ENCODE results near the gene KPNA6.
"Not testable (repeated sequence)": the region's sequence is repeated elsewhere in the genome, so short reads cannot be mapped to it uniquely, and the experiment has no call there.

The KPNA6 gene

DNA sequence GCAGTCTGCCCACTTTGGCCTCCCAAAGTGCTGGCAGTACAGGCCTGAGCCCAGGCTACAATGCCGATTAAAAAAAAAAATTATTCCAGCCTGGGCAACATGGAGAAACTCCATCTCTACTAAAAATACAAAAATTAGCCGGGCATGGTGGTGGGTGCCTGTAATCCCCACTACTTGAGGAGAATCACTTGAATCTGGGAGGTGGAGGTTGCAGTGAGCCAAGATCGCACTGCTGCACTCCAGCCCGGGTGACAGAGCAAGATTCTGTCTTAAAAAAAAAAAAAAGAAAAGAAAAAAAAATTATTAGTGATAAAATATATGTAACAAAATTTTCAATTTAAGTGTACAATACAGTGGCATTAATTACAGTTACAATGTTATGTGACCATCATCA, 35.4 kb downstream of the KPNA6 start:
- DNase-seq = not testable (repeated sequence)

DNA sequence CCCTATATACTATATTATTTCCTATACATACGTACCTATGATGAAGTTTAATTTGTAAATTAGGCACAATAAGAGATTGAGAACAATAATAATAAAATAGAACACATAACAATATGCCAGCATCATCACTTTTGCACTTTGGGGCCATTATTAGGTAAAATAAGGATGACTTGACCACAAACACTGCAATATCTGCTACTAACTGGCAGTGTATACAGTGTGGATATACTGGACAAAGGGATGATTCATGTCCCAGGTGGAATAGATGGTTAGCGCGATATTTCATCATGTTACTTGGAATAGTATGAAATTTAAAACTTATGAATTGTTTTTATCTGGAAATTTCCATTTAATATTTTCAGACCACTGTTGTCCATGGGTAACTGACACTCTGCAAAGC, 36.2 kb downstream of the KPNA6 start:
- DNase-seq = no peak

DNA sequence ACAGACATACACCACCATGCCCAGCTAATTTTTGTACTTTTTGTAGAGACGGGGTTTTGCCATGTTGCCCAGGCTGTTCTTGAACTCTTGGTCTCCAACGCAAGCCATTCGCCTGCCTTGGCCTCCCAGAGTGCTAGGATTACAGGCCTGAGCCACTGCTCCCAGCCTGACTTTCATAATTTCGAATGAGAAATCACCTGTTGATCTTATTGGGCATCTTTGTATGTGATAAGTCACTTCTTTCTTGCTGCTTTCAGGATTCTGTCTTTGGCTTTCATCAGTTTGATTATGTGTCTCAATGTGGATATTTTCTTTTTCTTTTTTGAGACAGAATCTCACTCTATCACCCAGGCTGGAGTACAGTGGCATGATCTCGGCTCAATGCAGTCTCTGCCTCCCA, 39.9 kb downstream of the KPNA6 start:
- DNase-seq = not testable (repeated sequence)

GRCh38 chr1:32150847-32151246, 43.0 kb downstream of the KPNA6 start:
- no peak for DNase-seq

DNA sequence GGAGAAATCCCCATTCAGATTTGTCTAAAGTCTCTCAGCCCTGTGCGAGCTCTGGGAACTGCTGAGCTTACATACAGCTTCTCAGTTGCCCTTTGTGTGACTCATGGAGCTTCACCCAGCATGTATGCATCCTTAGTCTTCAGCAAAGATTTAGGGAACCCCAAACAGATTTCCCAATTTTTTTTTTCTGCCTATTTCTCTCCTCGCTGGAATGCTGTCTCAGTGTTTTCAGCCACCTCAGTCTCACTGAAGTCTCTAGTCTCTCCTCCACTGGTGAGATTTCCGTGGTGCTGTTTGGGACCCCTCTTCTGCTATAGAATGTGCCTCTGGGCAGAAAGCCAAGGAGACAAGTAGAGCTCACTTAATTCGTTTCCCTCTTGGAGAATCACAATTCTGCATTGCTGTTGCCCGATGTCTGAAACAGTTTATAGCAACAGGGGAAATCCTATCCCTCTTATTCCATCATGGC, 43.5 kb downstream of the KPNA6 start:
- peak; percentile 73 for DNase-seq

GRCh38 chr1:32159189-32159588, 51.3 kb downstream of the KPNA6 start:
- DNase-seq = no peak

DNA sequence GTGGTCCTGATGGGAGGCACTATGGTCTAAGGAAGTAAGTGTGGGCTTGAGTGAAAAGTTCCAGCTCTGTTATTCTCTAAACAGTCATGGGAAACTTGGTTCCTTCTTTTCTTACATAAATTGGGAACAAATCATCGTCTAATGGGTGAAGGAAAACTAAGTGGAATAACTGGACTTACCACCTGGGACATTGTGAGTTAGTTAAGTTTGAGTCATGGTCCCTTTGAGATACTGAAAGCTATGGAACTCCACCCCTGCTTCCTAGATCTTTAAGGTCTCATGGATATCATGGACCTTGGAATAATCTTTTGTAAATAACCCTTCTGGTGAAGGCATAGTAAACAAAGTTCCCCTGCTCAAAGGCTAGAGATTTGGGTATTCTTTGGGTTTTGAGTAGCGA, 55.5 kb downstream of the KPNA6 start:
- no peak for DNase-seq

GRCh38 chr1:32165633-32166032, 57.8 kb downstream of the KPNA6 start:
- DNase-seq = not testable (repeated sequence)

DNA sequence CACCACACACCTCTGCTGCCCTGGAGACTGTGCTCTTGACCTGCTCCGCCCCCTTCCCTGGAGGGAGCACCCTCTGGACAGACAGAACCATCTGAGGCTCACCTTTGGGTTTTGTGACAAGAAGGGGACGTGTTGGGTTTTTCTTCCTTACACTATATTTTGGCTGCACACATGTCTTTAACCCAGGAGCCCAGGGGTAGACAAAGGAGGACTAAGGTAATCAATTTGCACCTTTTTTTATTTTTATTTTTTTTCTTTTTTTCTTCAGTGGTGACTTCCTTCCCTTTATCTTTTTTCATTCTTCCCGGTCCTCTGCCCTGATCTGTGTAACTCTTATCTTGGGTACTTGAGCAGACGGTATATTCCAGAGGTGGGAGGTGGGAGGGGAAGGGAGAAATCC, 63.1 kb downstream of the KPNA6 start:
- DNase-seq = no peak

DNA sequence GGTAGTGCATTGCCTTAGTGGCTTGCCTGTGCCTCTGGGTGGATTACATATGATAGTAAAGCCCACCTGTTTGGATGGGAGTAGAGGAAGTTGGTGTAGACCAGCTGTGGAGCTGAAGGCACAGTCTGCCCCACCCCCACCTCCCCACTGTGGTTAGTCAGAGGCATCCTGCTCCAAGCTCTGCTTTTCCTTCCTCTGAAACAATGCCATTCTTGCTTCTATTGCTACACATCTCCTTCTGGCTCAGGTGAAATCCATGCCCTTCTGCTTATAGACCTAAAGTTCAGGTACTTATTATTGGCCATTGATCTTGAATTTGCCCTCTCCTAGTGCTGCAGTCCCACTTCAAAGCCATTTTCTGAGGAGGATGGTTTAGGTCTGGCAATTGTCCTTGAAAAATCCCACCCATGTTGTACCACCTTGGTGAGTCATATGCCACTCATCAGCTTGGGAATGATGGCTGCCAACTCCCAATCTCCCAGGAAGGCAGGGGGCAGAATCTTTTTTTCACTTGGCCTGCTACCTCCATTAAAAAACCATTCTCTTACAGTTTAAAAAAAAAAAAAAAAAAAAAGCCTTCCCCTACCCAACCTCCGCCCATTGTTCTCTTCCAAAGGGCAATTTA, 64.9 kb downstream of the KPNA6 start:
- DNase-seq = no peak

DNA sequence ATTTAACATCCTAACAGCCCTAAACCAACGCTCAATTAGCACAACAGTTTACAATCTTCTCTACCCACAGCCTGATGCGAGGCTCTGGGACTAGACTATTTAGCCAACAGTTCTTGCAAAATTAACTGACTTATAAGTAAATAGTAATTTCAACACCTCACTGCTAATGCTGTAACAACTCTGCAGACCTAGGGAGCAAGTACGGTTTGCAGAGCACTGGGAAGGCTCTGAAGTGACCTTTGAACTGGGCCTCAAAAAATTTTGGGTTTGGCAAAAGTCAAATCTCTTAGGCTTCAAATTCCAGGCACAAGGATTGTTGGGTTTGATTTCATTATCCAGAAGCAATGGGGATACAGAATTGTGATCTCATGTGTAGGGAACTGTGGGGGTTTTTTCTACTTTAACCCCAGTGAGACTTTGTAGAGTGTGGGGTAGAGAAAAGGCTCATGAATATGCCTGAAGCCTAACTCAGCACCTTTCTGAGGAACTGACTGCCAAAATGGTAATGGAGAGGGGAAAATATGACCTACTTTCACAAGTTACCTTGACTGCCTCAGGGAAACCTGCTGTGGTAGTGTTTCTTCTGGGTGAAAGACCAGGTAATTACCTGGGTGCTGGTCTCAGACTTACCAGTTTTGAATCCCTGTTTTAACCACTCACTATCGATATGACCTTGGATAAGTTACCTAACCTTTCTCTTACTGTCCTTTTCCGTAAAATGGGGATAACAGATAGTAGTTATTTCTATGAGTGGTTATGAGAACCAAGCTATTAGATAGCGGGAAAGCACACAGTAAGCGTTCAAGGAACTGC, 70.7 kb downstream of the KPNA6 start:
- DNase-seq = no peak

GRCh38 chr1:32179193-32179442, 71.3 kb downstream of the KPNA6 start:
- DNase-seq = peak; percentile 62

GRCh38 chr1:32179443-32180185, 71.8 kb downstream of the KPNA6 start, which contains the start of gene TXLNA:
Gene TXLNA (plus strand): TSS chr1:32179675. CDS start chr1:32180346, 671 bp downstream.
- peak; percentile 89 for DNase-seq

DNA sequence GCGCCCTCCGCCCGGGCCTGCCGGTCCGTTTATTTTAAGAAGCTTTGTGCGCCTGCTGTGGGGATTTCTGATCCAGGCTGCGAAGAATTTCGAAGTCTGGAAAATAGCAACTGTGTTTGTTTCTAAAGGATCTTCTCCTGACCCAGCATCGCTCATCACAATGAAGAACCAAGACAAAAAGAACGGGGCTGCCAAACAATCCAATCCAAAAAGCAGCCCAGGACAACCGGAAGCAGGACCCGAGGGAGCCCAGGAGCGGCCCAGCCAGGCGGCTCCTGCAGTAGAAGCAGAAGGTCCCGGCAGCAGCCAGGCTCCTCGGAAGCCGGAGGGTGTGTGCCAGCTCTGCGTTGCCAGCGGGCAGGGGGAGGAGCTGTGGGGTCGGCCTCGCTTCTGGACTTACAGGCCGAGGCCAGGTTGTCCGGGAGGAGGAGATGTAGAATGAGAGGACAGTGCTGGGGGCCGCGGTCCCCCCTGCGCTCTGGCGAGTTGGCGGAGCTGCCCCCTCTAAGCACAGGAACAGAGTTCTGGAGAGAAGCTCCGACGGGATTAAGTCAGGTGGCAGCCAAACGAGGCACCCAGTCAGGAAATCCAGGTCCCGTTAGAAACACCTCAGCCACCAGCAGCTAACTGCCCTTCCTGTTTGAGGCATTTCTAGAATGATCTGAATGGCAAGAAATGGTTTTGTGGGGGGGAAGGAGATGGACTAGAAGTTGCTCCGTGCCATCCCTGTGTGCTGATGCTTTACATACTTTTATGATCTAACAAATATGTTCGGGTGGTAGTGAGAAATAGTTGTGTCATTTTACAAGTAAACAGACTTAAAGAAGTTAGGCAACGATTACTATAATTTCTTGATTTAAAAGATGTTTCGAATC, 72.6 kb downstream of the KPNA6 start:
- DNase-seq = peak; percentile 22

GRCh38 chr1:32181065-32181464, 73.2 kb downstream of the KPNA6 start:
- DNase-seq = no peak

- no peak for DNase-seq
These were observed 73.7 kb downstream of the KPNA6 start for GRCh38 chr1:32181563-32181962.

- DNase-seq = no peak
These were observed 74.2 kb downstream of the KPNA6 start for GRCh38 chr1:32182060-32182459.

DNA sequence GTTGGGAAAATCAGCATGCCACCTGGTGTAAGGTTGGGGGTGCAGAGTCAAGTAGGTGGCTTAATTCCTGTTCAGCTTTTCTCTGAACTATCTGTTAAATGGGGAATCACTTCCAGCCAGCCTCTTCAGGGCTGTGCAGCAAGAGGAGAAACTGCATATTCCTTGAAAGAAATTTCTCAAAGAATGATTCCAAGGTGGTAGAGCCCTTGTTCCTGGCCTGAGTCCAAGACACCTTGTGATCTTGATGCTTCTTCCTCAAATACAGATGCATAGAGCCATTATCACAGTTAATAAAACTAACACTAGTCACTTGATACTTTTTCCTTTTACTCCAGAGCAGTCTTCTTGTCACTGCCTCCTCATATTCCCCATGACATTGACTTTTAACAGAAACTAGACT, 76.8 kb downstream of the KPNA6 start:
- DNase-seq = no peak

GRCh38 chr1:32186077-32186476, 78.2 kb downstream of the KPNA6 start:
- DNase-seq = no peak

GRCh38 chr1:32186491-32186890, 78.6 kb downstream of the KPNA6 start:
- no peak for DNase-seq

DNA sequence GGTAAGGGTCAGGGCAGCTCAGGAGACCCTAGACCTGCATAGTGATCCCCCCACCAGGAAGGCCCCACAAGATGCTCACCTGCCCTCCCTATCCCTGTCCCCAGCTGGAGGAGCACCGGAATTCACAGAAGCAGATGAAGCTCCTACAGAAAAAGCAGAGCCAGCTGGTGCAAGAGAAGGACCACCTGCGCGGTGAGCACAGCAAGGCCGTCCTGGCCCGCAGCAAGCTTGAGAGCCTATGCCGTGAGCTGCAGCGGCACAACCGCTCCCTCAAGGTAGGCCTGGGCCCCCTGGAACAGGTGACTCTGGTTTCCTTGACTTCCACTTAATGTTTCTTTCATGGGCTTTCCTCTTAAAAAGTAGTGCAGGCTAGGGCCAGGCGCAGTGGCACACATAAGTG, 80.0 kb downstream of the KPNA6 start:
- no peak for DNase-seq

- no peak for DNase-seq
These were observed 84.5 kb downstream of the KPNA6 start for GRCh38 chr1:32192220-32192948.
